Mesendoderm (in vitro differentiated cells): ENCODE measurements around the gene CDK5.

Experiments
- DNase-seq: peaks from one replicate; pipeline ENCODE4 v3.0.0; 2013
- H2AK5ac ChIP-seq: 2 replicates; pipeline ENCODE4 v1.6.1; 2013; ENCODE audit warnings: low read length, inconsistent platforms
- H2BK120ac ChIP-seq: 2 replicates; pipeline ENCODE4 v1.6.1; 2013; ENCODE audit warnings: low read depth, mild to moderate bottlenecking, low read length, moderate library complexity, mixed read lengths
- H2BK15ac ChIP-seq: replicated peaks from 2 replicates; pipeline ENCODE4 v1.6.1; 2013; ENCODE audit warnings: low read depth, mild to moderate bottlenecking, moderate library complexity
- H2BK5ac ChIP-seq: 2 replicates; pipeline ENCODE4 v1.6.1; 2013; ENCODE audit warnings: low read length, inconsistent platforms
- H3K18ac ChIP-seq: 2 replicates; pipeline ENCODE4 v1.6.1; 2013; ENCODE audit warnings: mild to moderate bottlenecking, low read length, mixed read lengths
- H3K23ac ChIP-seq: one replicate; pipeline ENCODE4 v1.6.1; 2013; ENCODE audit warnings: low read length
- H3K27ac ChIP-seq: 2 replicates; pipeline ENCODE4 v1.5.1; 2013; ENCODE audit warnings: low read depth, mild to moderate bottlenecking, inconsistent platforms, low read length, moderate library complexity
- H3K27me3 ChIP-seq: 2 replicates; pipeline ENCODE4 v1.6.1; 2013; ENCODE audit warnings: low read length, control low read depth, mild to moderate bottlenecking, inconsistent platforms; ENCODE audit not compliant: insufficient read depth, poor library complexity
- H3K36me3 ChIP-seq: 2 replicates; pipeline ENCODE4 v1.6.1; 2013; ENCODE audit warnings: low read length, inconsistent platforms; ENCODE audit not compliant: control insufficient read depth, insufficient read depth
- H3K4ac ChIP-seq: one replicate; pipeline ENCODE4 v1.6.1; 2013; ENCODE audit warnings: low read depth, mild to moderate bottlenecking, low read length, moderate library complexity
- H3K4me1 ChIP-seq: 2 replicates; pipeline ENCODE4 v1.6.1; 2013; ENCODE audit warnings: low read depth, low read length, inconsistent platforms; ENCODE audit not compliant: control insufficient read depth
- H3K4me2 ChIP-seq: 2 replicates; pipeline ENCODE4 v1.6.1; 2013; ENCODE audit warnings: low read length
- H3K4me3 ChIP-seq: 2 replicates; pipeline ENCODE4 v1.5.1; 2013; ENCODE audit warnings: mild to moderate bottlenecking, low read length
- H3K56ac ChIP-seq: one replicate; pipeline ENCODE4 v1.6.1; 2013; ENCODE audit warnings: low read length
- H3K79me1 ChIP-seq: 2 replicates; pipeline ENCODE4 v1.6.1; 2013; ENCODE audit warnings: low read length, inconsistent platforms
- H3K79me2 ChIP-seq: 2 replicates; pipeline ENCODE4 v1.6.1; 2013; ENCODE audit warnings: mild to moderate bottlenecking, low read length; ENCODE audit not compliant: control insufficient read depth, insufficient read depth
- H3K9ac ChIP-seq: 2 replicates; pipeline ENCODE4 v1.6.1; 2013; ENCODE audit warnings: low read length, inconsistent platforms
- H4K5ac ChIP-seq: one replicate; pipeline ENCODE4 v1.6.1; 2013; ENCODE audit warnings: low read length
- H4K8ac ChIP-seq: one replicate; pipeline ENCODE4 v1.6.1; 2013; ENCODE audit warnings: low read depth, mild to moderate bottlenecking, control low read depth, low read length, moderate library complexity
- WGBS: extraction: QIAGEN DNeasy Blood & Tissue Kit; methylation state at CpG from one replicate; pipeline ENCODE4 v1.1.7; 2013; ENCODE audit warnings: low lambda C conversion rate, missing lambda C conversion rate; ENCODE audit not compliant: insufficient coverage; ENCODE audit errors: extremely low coverage; 5-methylcytosine and 5-hydroxymethylcytosine counted together

Gene CDK5

DNA sequence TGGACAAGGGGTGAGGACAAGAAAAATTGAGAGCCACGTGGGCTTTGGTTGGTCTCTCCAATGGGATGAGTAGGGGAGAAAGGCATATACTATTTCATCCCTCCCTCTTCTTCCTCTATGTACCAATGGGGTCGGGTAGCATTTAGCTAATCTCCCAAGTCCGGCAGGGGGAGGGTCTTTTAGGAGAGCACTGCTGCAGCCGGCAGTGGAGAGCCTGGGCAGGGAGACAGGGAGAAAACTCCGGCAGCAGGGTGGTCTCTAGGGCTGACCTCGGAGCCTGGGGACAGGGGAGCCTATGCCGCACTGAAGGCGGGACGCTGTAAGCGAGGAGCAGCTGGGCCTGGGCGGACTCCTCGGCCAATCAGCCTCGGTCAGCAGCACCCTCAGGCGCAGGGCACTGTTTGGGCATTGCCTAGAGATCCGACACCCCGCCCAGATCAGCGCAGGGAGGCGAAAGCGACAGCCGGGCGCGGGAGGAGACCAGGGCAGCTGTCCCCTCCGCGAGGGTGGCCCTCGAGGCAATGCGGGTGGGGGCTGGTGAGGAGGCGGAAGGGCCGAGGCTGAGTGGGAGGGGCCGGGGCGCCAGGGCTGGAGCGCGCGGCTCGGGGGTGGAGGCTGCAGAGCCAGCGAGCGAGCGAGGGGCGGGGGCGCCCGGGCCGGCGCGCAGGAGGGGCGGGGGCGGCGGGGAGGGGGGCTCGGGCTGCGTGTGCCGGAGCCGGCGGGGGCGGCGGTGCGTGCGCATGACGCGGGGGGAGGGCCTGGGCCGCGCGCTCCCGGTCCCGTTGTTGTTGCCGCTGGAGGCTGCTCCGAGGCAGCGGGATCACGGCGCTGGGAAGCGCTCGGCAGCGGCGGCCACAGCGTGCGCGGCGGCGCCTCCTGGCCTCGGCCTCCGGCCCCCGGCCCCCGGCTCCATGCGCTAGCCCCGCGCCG, 28.3 kb upstream of the CDK5 start, which contains the start of gene AGAP3:
AGAP3 (plus strand) TSS at position 785 of the 930 bp plus-strand sequence. CDS start 267 bp downstream, outside the sequence.
- Histone ChIP-seq H3K18ac (peak within 1 kb of the TSS; percentile 57), H3K4me3 (peak within 1 kb of the TSS; percentile 82), H3K36me3 (peaks cover 2% of the 10 kb centered on the region), H2BK120ac (no peak within 1 kb of the TSS), H3K23ac (peak within 1 kb of the TSS; percentile 94), H3K79me2 (peaks cover 8% of the 10 kb centered on the region), H3K4me1 (peaks cover 20% of the 10 kb centered on the region), H3K9ac (peak within 1 kb of the TSS; percentile 93), H4K5ac (no peak within 1 kb of the TSS), H3K27ac (peak within 1 kb of the TSS; percentile 57), H3K4ac (peak within 1 kb of the TSS; percentile 28), H2BK15ac (no peak within 1 kb of the TSS), H2AK5ac (no peak within 1 kb of the TSS), H3K27me3 (no peaks in the 10 kb centered on the region), H3K4me2 (peak within 1 kb of the TSS; percentile 91), H3K79me1 (peaks cover 18% of the 10 kb centered on the region), H2BK5ac (no peak within 1 kb of the TSS), H3K56ac (peak within 1 kb of the TSS; percentile 98), H4K8ac (no peak within 1 kb of the TSS)
- peak; percentile 91 for DNase-seq
- no CpG with 5 or more reads among the region's 84 CpGs for WGBS

DNA sequence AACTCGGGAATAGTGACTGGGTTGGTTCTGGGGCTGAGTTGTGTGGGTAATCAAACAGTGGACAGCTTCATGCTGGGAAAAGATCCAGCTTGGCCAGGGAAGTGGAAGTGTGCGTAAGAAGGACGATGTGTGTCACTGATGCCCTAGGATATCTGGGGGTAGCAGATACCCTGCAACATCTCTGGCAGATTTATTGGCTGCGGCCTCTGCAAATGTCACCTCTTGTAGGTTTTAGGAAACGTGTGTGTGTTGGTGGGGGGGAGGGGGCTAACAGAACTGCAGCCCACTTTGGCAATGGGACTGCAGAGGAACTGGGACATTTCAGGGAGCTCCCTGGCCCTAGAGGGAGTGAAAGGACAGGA, 27.6 kb upstream of the CDK5 start:
- H3K79me2 ChIP-seq: peaks cover 9% of the 10 kb centered on the region
- no peak overlapping the region for H3K4me3 ChIP-seq
- H2AK5ac ChIP-seq: no peak overlapping the region
- no peak overlapping the region for H4K8ac ChIP-seq
- H3K18ac ChIP-seq: no peak overlapping the region
- H3K36me3 ChIP-seq: peaks cover 2% of the 10 kb centered on the region
- DNase-seq: no peak
- H3K23ac ChIP-seq: no peak overlapping the region
- H2BK120ac ChIP-seq: no peak overlapping the region
- H4K5ac ChIP-seq: no peak overlapping the region
- no peak overlapping the region for H2BK5ac ChIP-seq
- H3K4me2 ChIP-seq: no peak overlapping the region
- H3K9ac ChIP-seq: peak overlapping the region; percentile 9
- H3K56ac ChIP-seq: peak overlapping the region; percentile 40
- peaks cover 20% of the 10 kb centered on the region for H3K4me1 ChIP-seq
- H3K4ac ChIP-seq: no peak overlapping the region
- H2BK15ac ChIP-seq: no peak overlapping the region
- WGBS: no CpG with 5 or more reads among the region's 5 CpGs
- H3K27me3 ChIP-seq: no peaks in the 10 kb centered on the region
- H3K27ac ChIP-seq: no peak overlapping the region
- H3K79me1 ChIP-seq: peaks cover 15% of the 10 kb centered on the region

DNA sequence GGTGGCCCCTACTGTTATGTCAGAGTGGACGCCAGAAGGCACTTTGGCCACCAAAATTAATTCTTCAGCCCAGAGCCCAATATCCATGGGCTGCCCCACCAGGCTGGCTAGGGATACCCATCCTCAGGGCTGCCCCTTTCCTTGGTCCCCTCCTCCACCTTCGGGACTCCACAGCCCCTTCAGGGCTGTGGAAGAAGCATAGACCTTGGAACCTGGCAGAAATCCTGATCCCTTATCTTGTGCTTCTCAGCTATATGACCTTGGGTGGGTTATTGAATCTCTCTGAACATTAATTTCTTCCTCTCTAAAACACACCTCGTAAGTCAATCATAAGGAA, 26.1 kb upstream of the CDK5 start:
- peaks cover 16% of the 10 kb centered on the region for H3K4me1 ChIP-seq

DNA sequence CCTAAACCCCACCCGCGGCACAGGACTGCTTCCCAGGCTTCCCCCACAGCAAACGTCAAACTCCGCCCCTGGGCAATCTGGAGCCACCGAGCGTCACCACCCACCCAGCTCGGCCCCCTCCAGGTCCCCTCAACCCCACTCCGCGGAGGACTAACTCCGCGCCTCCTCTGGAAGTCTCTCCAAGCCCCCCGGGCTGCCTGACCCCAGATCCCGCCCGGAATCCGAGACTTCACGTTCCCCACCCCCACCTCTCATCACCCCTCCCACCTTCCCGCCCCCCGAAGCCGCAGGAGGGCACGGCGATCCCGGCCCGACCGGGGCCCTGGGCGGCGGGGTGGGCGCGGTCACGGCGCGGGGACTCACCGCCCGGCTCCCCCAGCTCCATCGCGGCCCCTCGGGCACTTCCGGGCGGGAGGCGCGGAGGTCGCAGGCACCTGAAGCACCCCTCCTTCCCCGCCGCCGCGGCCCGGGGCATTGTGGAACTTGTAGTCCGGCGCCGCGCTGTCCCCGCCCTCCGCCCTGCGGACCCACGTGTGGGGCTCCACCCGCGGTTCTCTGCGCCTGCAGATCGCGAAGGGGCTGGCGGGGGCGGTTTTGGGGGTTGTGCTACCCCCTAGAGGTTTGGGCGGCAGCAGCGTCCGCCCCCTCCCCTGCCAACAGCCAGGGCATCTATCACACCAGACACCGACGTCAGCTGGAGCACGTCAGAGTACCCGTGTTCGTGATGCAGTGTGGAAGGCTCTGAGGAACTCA, 25.6 kb upstream of the CDK5 start, which contains the start of gene TMUB1:
TMUB1 (minus strand) TSS at position 423 of the 753 bp plus-strand sequence. CDS start 930 bp downstream, outside the sequence.
- no peaks in the 10 kb centered on the region for H3K36me3 ChIP-seq
- H3K4me3 ChIP-seq: peak within 1 kb of the TSS; percentile 71
- no CpG with 5 or more reads among the region's 69 CpGs for WGBS
- no peak within 1 kb of the TSS for H2BK15ac ChIP-seq
- peak within 1 kb of the TSS; percentile 91 for H3K56ac ChIP-seq
- H2AK5ac ChIP-seq: peak within 1 kb of the TSS; percentile 38
- H3K4ac ChIP-seq: no peak within 1 kb of the TSS
- no peaks in the 10 kb centered on the region for H3K27me3 ChIP-seq
- peak within 1 kb of the TSS; percentile 94 for H3K18ac ChIP-seq
- H4K5ac ChIP-seq: no peak within 1 kb of the TSS
- no peak within 1 kb of the TSS for H2BK5ac ChIP-seq
- peak within 1 kb of the TSS; percentile 86 for H3K9ac ChIP-seq
- peaks cover 17% of the 10 kb centered on the region for H3K79me2 ChIP-seq
- H3K23ac ChIP-seq: peak within 1 kb of the TSS; percentile 66
- H3K27ac ChIP-seq: no peak within 1 kb of the TSS
- H4K8ac ChIP-seq: peak within 1 kb of the TSS; percentile 57
- H3K79me1 ChIP-seq: peaks cover 19% of the 10 kb centered on the region
- H3K4me2 ChIP-seq: peak within 1 kb of the TSS; percentile 84
- peaks cover 13% of the 10 kb centered on the region for H3K4me1 ChIP-seq
- peak within 1 kb of the TSS; percentile 50 for H2BK120ac ChIP-seq
- peak; percentile 61 for DNase-seq

More for the DNA sequence above, 26.1 kb upstream of the CDK5 start:
- Histone ChIP-seq H4K8ac (no peak overlapping the region), H3K18ac (no peak overlapping the region), H3K4me2 (peak overlapping the region; percentile 84), H3K4ac (no peak overlapping the region), H2BK15ac (no peak overlapping the region), H2BK5ac (no peak overlapping the region), H3K27me3 (no peaks in the 10 kb centered on the region), H3K9ac (peak overlapping the region; percentile 25), H3K36me3 (no peaks in the 10 kb centered on the region), H3K4me3 (peak overlapping the region; percentile 6), H3K79me2 (peaks cover 17% of the 10 kb centered on the region), H2BK120ac (no peak overlapping the region), H3K79me1 (peaks cover 19% of the 10 kb centered on the region), H3K27ac (no peak overlapping the region), H3K23ac (no peak overlapping the region), H3K56ac (peak overlapping the region; percentile 69), H2AK5ac (no peak overlapping the region), H4K5ac (no peak overlapping the region)
- no peak for DNase-seq
- no CpG with 5 or more reads among the region's 3 CpGs for WGBS

DNA sequence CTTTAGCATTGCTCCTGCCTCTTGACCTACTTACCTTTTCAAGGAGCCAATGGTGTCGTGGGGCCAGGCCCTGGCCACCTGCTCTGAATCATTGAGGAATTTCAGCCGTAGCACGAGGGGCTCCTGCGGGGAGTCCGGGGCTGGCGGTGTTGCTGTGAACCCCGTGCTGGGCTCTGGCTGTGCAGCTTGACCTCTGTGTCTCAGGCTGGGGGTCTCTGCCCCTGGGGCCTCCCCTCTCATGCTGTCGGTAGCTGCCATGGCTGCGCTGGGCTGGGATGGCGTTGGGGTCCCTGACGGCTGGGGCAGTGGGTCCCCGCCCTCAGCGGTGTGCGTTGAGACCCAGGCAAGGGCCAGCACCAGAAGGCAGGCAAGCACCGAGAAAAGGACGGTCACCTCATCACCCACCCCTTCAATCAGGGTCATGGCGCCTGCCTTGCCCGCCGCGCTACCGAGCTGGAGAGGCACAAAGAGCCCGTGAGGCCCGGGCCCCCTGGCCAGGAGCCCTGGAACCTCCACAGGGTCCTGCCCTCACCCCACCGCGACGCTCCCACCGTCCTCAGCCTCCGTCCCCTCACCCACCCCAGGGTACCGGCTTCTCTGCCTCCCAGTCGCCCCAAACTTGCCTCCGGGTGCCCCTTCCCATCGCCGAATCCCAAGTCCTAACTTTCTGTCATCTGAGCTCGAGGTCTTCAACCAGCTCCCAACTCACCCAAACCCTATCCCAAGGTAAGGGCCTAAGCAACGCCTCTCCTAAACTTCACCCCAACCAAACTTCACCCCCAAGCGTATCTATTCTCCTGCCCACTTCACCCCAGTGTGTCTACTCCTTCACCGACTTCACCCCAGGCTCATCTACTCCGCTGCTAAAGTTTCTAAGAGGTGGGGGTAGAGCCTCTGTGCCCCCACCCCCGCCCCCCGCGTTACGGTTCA, 24.7 kb upstream of the CDK5 start:
- H3K36me3 ChIP-seq: no peaks in the 10 kb centered on the region
- peak overlapping the region; percentile 86 for H3K9ac ChIP-seq
- H2AK5ac ChIP-seq: peak overlapping the region; percentile 38
- peak overlapping the region; percentile 80 for H3K4me2 ChIP-seq
- peak overlapping the region; percentile 94 for H3K18ac ChIP-seq
- H3K79me1 ChIP-seq: peaks cover 15% of the 10 kb centered on the region
- no CpG with 5 or more reads among the region's 42 CpGs for WGBS
- no peak overlapping the region for H2BK15ac ChIP-seq
- H3K79me2 ChIP-seq: peaks cover 15% of the 10 kb centered on the region
- H3K23ac ChIP-seq: peak overlapping the region; percentile 66
- no peak overlapping the region for H3K4ac ChIP-seq
- DNase-seq: no peak
- H3K56ac ChIP-seq: peak overlapping the region; percentile 91
- peaks cover 13% of the 10 kb centered on the region for H3K4me1 ChIP-seq
- no peak overlapping the region for H2BK5ac ChIP-seq
- no peak overlapping the region for H3K27ac ChIP-seq
- peak overlapping the region; percentile 57 for H4K8ac ChIP-seq
- peak overlapping the region; percentile 71 for H3K4me3 ChIP-seq
- no peak overlapping the region for H4K5ac ChIP-seq
- peak overlapping the region; percentile 50 for H2BK120ac ChIP-seq
- H3K27me3 ChIP-seq: no peaks in the 10 kb centered on the region
